Activated CD4-positive, alpha-beta T cell treated with anti-CD3 and anti-CD28 coated beads, Interleukin-2, Interleukin-6, amounts not matched to agents 100 ng/mL and 50 ng/mL, durations not matched to agents 16 hours and 8 hours (primary cell): ENCODE results near the gene ARHGEF5.
"Not testable (repeated sequence)": the region's sequence is repeated elsewhere in the genome, so short reads cannot be mapped to it uniquely, and the experiment has no call there.

Source experiments
- DNase-seq: peaks from one replicate; pipeline ENCODE4 v3.0.0-alpha.2; 2020

The ARHGEF5 gene

DNA sequence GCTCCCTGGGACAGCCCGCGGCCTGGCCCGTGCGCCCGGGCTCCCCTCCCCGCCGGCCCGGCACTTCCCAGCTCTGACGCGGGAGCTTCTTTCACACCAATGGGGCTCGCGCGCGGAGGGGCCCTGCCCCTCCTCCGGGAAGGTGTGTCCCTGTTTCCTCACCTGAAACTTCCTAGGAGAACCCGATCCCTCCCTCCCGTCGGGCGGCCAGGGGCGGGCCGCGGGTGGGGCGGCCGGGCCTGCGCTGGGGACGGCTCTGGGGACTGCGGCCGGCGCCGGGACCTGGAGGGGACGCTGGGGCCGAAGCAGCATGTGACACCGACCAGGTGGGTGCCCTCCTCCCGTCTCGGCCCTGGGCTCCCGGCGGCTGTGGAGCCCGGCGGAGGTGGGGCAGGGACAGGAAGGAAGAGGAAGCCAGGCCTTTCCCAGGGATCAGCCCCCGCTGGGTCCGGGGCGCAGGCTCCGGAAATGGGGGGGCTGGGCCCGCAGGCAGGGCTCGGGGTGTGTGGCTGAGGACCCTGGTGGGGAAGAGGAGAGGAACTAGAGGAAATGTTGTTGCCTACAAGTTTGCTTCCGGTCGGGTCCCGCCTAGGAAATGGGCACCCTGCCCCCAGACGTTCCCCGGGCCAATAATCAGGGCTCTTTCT lies at the start of gene ARHGEF5:
Gene ARHGEF5, plus strand, starts transcription at position 227 of the 647 bp plus-strand sequence. CDS start 7,268 bp downstream, outside the sequence.
- DNase-seq, result not testable (repeated sequence)

DNA sequence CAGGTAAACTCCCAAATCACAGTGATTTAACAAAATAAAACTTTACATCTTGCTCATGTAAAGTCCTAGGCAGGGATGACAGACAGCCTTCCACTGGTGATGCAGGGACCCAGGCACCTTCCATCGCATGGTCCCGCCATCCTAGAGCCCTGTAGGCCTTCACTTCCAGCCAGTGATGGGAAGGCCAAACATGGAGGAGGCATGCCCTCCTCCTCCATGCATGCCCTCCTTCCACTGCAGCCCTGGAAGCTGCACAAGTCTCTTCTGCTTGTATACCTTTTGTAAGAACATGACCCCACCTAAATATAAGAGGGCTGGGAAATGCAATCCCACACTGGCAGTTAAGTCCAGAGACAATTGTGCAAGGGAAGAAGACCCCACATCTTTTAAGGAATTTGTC lies 45.5 kb upstream of the ARHGEF5 start:
- not testable (repeated sequence) for DNase-seq

DNA sequence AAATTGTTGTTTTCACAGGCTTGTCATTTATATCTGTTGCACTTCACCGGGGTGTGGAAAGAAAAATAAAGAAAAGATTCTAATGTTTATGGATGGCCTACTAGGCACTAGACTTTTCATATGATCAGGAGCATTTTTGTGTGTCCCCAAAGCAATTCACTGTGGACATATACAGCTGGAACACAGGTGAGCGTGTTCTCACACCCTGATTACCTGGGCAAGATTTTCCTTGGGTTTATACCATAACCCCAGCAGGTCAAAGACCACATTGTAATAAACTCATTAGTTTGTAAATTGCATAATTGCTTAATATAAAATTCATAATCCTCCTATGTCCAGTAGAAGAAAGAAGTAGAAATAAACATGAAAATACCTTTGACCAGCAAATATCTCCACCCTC lies 44.0 kb upstream of the ARHGEF5 start:
- DNase-seq, result not testable (repeated sequence)

DNA sequence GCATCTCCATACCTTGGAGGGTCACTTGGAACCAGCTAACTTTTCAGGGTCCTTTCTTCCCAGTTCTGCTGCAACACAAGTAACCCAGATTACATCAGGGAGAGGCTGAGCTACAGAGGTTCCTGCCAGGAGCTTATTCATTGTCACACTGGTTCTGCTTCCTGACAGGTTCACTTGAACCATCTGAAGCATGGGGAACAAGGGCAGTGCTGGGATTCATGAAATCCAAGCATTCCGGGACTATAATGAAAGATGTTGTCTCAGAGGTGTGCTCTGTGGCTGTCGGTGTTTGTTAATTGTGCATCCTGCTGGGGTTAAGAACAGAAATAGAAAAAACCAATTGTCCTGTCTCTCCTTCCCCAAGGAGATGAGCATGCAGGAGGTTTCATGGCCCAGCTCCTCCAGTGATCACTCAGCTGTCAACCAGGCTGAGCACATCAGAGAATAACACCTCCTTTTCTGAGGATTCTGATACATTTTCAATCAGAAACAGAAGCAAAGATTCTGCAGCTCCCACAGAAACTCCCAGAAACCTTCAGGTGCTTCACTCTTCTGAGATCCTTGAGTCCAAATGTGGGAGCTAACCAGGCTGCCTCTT lies 43.2 kb upstream of the ARHGEF5 start, which contains the start of gene OR2A1:
Gene OR2A1, plus strand, starts transcription at position 548 of the 598 bp plus-strand sequence. CDS start 5,706 bp downstream, outside the sequence.
- DNase-seq, result not testable (repeated sequence)

DNA sequence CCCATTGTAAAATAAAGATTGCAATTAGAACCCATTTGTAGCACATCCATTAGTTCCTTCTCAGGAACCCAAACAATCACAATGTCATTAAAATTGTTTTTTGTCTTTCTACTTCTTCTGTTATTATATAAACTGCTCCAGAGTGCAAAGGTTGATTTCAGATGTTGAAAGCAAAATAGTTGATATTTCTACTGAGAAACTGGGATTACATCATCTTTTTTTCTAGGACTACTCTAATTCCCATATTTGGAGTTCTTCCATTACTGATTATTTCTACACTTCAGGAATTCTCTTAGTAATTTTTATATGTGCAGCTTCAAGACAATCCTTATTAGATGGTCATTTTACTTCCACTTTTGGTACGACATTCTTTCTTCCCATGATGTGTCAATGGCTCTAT lies 37.7 kb upstream of the ARHGEF5 start:
- DNase-seq, result not testable (repeated sequence)

DNA sequence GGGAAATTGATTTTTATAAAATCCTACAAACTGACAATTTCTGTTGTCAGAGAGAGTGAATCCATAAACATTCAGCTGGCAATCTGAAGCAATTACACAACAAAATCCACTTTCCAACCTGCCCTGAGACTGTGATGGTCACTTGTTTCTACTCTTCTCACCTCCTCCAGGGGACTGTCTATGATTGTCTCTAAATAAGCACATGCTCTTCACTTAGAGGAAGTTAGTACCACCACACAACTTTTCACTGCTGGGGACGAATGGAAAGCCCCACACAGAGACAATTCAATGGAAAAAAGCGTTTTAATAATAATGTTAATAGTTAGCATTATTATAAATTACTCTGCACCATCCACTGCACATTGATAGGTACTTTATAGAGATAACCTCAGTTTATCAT lies 35.7 kb upstream of the ARHGEF5 start:
- DNase-seq, result not testable (repeated sequence)

DNA sequence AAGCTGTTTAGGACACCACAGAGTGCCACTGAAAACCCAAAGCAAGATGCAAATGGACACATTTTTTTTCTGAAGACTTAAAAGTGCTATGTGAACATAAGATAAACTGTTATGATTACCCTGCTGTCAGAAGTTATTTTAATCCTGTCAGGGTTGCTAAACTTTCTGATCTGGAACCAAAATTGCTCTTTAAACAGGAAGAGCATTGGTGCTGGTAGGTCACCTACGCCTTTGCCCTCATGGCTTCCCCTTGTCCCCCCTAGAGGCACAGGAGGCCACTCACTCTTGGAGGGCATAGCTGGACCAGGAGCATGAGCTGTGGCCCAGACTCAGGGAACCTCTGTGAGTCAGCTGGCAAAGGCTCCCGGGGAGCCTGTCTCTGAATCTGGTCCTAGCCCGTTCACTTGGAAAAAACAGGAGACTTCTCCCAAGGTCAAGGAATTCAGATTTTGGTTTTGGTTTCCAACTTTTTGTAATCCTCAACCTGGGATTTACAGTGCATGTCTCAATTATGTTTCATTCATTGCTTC lies 33.5 kb upstream of the ARHGEF5 start:
- not testable (repeated sequence) for DNase-seq

DNA sequence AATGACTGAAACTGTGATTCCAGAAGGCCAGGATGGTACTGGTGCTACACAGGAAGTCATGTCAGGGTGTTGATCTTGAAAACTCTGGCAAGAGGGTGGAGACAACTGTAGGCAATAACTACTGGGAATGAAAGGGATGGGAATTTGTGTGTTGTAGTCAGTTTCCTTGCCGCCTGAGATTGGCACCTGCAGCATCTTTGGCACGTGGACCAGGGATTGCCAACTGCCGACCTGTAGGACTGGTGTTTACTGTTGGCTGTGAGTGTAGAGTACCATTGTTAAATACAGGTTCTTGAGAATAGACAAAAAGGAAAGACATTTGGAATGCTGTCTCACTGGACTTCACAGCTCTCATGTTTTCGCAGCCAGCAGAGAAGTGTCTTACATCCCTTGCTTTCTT lies 31.8 kb upstream of the ARHGEF5 start:
- not testable (repeated sequence) for DNase-seq

DNA sequence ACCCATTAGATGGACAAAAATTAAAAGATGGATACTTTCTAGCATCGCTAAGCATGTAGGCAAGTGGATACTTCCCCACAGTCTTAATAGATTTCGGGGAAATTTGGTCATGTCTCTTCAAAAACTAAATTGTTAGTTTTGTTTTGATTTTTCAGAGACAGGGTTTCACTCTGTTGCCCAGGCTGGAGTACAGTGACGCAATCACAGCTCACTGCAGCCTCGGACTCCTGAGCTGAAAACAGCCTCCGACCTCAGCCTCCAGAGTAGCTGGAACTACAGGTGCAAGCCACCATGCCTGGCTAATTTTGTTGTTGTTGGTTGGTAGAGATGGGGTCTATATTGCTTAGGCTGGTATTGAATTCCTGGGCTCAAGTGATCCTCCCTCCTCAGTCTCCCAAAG lies 29.3 kb upstream of the ARHGEF5 start:
- not testable (repeated sequence) for DNase-seq

DNA sequence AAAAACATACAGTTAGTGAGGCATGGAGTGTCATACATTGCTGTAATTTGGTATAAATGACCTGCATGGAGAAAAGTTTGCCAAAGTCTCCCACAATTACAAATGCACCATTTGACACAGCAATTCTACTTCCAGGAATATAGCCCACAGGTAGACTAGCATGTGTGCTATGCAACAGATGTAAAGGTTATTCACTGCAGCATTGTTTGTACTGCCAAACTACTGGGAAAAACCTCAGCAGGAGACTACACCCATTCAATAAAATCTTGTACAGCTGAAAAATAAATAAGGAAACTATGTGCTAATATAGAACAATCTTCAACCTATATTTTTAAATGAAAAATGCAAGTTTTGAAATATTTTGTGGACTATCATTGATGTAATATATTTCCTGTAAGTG lies 25.2 kb upstream of the ARHGEF5 start:
- not testable (repeated sequence) for DNase-seq

DNA sequence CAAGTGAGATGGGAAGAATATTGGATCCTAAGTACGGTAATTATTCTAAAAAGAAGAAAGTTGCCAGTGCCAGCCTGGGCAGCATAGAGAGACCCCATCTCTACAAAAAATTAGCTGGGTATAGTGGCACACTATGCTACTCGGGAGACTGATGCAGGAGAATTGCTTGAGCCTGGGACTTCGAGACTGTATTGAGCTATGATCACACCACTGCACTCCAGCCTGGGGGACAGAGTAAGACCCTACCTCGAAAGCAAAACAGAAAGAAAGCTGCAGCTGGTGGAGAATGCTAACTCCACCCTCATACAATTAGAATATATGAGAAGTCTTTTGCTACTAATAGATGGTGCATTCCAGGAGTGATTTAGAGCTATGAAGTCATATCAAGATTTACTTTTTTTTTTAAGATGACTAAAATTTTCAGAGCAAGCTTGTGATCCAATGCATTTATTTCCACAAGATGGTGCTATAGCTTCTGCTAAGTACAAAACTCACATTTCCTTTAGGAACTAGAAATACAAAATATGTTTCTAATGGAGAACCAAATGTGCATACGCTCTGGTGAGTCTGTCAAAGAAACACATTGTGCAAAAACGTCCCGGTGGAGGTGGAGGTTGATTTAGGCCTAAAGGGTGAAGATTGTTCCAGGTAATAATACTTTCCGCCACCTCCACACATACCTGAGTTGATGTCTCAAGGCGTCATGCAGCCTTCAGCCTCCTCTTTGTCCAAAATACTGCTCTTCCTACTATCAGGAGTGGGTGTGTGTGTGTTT lies 23.8 kb upstream of the ARHGEF5 start:
- DNase-seq, result peak; percentile 11

DNA sequence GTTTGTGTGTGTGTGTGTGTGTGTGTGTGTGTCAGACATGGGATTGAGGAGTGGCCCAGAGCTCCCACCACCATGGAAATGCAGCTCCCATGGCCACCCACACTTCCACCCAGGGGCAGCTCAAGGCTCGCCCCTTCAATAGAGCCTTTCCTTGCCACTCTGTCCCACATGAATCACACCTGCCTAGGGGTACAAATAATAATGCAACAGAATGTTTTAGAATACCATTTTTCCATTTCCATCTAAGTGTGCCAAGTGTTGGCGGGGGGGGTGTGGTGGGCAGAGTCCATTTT lies 23.3 kb upstream of the ARHGEF5 start:
- DNase-seq, result not testable (repeated sequence)

DNA sequence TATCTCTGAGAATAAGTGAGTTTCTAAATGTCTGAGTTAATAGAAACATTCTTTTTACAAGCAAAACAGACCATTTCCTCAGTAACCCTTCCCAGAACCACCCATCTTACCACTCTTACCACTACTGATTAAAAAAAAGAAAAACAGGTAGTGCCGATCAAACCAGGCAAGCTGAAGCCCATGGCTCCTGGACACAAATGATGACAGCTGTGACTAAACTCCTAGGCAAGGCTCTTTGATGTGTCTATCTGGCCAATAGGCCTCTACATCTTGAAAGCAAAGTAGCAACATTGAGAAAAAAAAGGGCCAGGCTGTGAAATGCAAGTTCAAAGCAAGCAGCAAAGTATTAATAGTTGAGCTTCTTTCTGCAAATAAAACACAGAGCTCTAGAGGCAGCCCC lies 6.6 kb upstream of the ARHGEF5 start:
- not testable (repeated sequence) for DNase-seq

DNA sequence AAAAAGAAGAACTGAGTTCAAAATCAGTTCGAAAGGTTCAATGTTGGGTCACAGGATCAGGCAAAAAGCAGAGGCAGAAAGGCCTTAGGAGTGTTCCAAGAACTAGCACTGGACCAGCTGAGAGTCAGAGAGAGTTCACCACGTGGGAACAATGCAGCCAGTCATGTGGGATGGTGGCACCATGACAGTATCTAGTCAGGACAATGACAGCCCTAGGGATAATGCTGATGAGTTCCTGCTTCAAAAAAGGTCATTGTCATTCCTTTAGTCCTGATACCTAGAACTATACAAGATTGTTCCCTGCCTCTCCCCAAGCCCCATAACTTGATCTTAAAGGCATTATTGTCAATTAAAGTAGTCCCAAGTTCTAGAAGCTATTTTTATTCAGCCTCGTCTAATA lies 3.5 kb upstream of the ARHGEF5 start:
- DNase-seq, result not testable (repeated sequence)

DNA sequence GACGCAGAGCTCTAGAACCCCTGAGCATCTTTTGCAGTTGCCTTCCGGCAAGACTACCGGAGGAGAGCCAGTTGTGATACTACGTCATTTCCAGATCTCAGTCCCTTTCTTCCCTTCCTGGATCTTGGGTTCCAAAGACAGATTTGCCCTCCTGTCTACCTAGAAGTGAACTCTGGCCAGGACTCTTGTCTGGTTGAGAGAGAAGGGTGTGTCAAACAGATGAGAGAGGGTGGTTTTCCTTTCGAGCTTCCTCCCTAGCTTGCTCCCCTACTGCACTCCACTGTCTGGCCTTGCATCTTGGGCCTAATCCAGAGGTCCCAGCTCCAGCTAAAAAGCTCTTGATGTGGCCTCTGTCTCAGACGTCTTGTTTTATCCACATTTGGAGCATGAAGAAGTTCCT lies 983 bp downstream of the ARHGEF5 start:
- not testable (repeated sequence) for DNase-seq

DNA sequence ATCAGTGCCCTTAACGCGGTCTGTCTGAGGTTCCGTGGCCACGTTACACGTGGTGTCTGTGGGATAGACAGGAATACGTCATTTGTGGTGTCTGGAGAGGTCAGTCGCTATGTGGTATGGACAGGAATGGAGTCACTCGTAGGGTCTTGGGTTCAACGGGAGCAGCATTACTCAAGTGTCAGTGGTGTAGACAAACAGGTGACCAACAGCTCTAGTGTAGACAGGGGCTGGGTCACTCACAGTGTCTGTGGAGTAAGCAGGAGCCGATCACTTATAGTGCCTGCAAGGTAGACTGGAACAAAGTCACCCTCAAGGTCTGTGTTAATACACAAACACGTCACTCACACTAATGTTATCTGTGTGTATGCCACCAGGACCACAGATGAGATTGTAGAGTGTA lies 1.7 kb downstream of the ARHGEF5 start:
- DNase-seq, result not testable (repeated sequence)

DNA sequence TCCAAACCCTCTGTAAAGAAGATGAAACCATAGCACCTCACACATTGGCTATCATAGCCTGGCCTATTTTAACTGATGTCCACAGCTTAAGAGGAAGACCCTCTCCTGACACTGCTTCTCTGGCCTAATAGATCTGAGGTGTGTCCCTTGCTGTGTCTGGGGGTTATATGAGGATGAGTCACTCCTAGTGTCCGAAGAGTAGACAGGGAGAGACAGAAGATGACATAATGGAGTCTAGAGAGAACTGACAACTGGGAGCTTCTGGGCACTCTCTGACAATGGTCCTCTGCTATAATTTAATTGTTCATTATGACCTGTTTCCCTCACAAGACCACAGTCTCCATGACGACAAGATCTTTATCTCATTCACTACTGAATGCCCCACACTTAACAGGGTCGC lies 6.9 kb downstream of the ARHGEF5 start:
- DNase-seq, result not testable (repeated sequence)

DNA sequence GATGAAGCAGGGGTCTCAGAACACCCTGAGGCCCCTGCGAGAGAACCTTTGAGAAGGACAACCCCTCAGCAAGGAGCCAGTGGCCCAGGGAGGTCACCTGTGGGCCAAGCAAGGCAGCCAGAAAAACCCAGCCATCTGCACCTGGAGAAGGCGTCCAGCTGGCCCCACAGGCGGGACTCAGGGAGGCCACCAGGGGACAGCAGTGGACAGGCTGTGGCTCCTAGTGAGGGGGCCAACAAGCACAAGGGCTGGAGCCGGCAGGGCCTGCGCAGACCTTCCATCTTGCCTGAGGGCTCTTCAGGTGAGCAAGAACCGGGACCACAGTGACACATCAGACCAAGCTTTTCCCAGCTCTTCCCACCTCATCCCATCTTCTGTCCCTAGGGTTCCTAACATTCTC lies 10.3 kb downstream of the ARHGEF5 start:
- DNase-seq, result not testable (repeated sequence)

DNA sequence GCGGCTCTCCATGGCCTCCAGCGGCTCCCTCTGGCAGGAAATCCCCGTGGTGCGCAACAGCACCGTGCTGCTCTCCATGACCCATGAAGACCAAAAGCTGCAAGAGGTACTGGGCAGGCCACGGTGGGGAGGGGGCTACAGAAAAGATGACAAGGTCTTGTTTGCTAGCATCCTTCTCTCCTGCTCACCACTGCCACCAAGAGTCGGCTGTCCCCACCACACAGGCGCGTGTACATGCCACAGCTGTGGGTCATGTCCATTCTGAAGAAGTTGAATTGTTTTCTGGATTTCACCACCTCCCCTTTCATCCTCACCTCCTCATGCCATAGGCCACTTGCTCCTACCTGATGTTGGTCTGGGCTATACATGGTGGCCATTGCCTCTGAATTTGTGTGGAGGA lies 12.0 kb downstream of the ARHGEF5 start:
- not testable (repeated sequence) for DNase-seq

DNA sequence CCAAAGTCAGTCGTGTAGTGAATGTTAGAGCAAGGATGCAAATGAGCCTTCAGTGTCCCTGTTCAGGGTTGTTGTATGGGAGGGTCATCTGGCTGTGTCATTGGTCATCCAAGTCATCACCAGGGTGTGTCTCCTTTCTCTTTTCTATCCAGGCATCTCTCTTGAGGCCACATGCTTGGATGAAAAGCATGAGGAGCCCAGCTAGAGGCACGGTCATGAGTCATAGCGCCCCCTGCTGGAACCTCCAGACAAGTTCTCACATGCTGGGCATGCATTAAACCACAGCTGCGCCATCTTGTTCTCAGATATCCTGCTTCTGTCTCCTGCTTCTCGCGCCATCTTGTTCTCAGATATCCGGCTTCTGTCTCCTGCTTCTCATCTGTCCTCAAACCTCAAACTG lies 14.0 kb downstream of the ARHGEF5 start:
- not testable (repeated sequence) for DNase-seq

DNA sequence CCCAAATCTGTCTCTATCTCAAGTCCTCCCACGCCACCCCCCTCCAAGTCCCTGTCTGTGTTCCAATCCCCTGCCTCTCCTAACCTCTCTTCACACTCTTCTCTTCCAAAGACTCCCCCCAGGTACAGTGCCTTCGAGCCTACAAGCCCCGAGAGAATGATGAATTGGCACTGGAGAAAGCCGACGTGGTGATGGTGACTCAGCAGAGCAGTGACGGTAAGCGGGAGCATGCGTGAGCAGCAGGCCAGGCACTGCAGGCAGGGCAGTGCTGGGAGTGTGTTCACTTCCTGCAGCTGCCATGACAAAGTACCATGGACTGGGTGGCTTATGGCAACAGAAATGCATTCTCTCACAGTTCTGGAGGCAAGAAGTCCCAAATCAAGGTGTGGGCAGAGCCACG lies 23.4 kb downstream of the ARHGEF5 start:
- no peak for DNase-seq

DNA sequence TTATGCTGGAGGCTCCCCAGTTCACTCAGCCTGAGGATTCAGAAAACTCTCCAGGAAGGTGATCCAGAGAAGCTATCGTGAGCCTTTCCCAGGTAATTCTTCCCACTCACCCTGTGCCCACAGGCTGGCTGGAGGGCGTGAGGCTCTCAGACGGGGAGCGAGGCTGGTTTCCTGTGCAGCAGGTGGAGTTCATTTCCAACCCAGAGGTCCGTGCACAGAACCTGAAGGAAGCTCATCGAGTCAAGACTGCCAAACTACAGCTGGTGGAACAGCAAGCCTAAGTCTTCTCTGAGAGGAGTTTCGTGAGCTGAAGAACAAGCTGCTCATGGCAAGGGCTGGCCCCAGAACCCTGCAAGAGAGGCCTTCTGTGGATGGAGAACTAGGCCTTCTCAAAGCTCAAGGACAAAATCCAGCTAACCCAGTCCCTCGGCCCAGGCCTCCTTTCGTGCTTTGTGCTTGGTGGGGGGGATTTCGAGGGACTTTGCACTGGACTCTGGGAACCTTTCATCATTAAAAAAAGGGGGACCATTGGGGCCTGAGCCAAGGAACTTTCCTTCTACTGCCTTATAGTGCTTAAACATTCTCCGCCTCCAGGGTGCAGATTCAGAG lies 24.7 kb downstream of the ARHGEF5 start:
- no peak for DNase-seq

DNA sequence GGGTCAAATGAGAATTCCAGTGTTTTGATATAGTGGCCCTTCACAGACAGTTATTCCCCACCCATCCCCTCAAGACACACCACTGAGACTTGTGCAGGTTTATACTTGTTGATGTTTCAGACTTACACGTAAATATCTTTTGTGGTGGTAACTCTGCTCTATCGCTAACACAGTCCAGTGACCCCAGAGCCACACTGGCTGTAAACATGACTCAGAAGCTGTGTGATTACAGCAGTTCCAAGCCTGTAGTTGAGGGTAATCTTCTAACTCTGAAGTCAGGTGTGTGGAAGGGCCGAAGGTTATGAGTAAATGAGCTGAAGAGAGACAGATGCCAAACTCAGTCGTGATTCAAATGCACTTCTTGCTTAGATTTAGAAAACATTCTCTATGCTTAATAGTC lies 28.9 kb downstream of the ARHGEF5 start:
- DNase-seq, result no peak
